ENCODE results near the gene FAM131B. TPM values are rescaled to one million over a fixed set of nuclear protein-coding genes. Genes with fewer than 3 reads are reported as not detected.

Gene FAM131B
- total RNA-seq, 4 donors from 2014 or later: 0.27 to 1.4 (median 0.42) TPM; not detected in 1

DNA sequence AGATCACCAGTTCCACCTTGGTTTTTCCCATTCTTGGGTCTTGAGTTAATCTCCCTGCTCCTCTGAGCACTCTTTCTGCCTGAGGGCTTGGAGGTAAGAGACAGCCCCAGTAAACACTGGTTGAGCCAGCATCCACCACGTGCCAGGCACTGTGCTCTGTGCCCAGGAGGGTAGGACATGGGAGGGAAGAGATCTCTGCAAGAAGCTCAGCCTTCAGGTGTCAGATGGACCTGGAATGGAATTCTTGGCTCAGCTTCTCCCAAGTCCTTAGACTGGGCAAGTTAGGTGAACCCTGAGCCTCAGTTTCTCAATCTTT is 21.1 kb upstream of the FAM131B start:
- no peak for TF ChIP-seq POLR2A (IDR thresholded peaks at IDR 0.05)
- TF ChIP-seq, protein P1, sequence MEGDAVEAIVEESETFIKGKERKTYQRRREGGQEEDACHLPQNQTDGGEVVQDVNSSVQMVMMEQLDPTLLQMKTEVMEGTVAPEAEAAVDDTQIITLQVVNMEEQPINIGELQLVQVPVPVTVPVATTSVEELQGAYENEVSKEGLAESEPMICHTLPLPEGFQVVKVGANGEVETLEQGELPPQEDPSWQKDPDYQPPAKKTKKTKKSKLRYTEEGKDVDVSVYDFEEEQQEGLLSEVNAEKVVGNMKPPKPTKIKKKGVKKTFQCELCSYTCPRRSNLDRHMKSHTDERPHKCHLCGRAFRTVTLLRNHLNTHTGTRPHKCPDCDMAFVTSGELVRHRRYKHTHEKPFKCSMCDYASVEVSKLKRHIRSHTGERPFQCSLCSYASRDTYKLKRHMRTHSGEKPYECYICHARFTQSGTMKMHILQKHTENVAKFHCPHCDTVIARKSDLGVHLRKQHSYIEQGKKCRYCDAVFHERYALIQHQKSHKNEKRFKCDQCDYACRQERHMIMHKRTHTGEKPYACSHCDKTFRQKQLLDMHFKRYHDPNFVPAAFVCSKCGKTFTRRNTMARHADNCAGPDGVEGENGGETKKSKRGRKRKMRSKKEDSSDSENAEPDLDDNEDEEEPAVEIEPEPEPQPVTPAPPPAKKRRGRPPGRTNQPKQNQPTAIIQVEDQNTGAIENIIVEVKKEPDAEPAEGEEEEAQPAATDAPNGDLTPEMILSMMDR (IDR thresholded peaks at IDR 0.05): no peak
- intact Hi-C loops (cut with DNase I; ENCODE audit: low total_unique reads): no loop called here
- peak in 1 of 2 donors; percentile 80 for DNase-seq (ENCODE audit: low spot score in 2 of 2)
- WGBS, 2 donors: 30 to 40% methylated on average over 1 of the region's 1 CpG
- no peak overlapping the region for H3K4me3 ChIP-seq (ENCODE audit: low read depth, poor library complexity, severe bottlenecking)

GRCh38 chr7:143382791-143383641 is 20.5 kb upstream of the FAM131B start:
- H3K4me3 ChIP-seq (ENCODE audit: low read depth, poor library complexity, severe bottlenecking): peak overlapping the region; percentile 89
- intact Hi-C loops (cut with DNase I; ENCODE audit: low total_unique reads): no loop called here
- peak in 1 of 2 donors; percentile 87 for DNase-seq (ENCODE audit: low spot score in 2 of 2)
- TF ChIP-seq, protein P1 (IDR thresholded peaks at IDR 0.05): no peak
- no peak for TF ChIP-seq POLR2A (IDR thresholded peaks at IDR 0.05)
- WGBS, 2 donors: 73 to 78% methylated on average over 15 of the region's 15 CpGs

DNA sequence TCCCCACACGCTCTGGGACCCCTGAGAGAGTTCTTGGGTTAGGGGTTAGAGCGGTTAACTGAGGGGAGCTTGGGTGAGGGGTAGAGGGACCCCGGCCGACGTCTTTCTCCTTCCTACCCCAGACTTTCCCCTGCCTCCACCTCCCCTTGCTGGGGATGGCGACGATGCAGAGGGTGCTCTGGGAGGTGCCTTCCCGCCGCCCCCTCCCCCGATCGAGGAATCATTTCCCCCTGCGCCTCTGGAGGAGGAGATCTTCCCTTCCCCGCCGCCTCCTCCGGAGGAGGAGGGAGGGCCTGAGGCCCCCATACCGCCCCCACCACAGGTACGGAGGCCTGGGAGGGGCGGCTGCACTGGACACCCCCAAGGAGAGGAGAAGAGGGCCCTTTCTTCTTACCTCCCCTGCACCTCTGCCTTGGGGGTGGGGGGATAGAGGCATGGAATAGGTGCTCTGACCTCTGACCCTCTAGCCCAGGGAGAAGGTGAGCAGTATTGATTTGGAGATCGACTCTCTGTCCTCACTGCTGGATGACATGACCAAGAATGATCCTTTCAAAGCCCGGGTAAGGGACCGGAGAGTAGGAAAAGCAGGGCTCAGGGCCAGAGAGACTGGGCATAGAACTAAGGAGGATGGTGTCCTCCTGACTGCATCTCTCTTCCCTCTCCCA is 19.7 kb upstream of the FAM131B start:
- intact Hi-C loops (cut with DNase I; ENCODE audit: low total_unique reads): no loop called here
- peak overlapping the region; percentile 89 for H3K4me3 ChIP-seq (ENCODE audit: low read depth, poor library complexity, severe bottlenecking)
- 20 to 28% methylated on average over 9 to 15 of the region's 21 CpGs for WGBS, 2 donors
- TF ChIP-seq, protein P1 (IDR thresholded peaks at IDR 0.05): no peak
- no peak for TF ChIP-seq POLR2A (IDR thresholded peaks at IDR 0.05)
- DNase-seq (ENCODE audit: low spot score in 2 of 2): peak in 1 of 2 donors; percentile 84

DNA sequence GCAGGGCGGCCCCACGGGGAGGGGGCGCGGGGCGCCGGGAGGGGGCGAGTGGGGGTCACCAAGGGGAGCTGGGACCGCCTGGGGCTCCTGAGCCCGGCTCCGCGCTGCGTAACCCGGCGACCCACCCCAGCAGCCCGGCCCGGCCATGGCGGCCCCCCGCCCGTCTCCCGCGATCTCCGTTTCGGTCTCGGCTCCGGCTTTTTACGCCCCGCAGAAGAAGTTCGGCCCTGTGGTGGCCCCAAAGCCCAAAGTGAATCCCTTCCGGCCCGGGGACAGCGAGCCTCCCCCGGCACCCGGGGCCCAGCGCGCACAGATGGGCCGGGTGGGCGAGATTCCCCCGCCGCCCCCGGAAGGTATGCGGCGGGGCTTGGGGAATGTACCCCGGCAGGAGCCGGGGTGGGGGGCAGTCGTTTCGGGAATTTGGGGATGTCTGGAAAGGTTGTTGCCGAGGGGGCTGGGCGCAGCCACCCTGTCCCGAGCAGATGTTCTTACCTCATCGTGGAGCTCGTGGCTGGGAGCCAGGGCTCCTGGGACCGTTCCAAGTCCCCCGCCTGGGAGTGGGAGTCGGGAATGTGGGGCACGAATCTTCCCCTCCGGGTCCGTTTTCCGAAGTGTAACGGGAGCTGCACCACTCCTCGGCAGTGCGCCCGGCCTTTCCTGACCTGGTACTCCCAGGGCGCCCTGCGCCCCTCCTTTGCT is 19.1 kb upstream of the FAM131B start:
- H3K4me3 ChIP-seq (ENCODE audit: low read depth, poor library complexity, severe bottlenecking): peak overlapping the region; percentile 89
- no peak for TF ChIP-seq POLR2A (IDR thresholded peaks at IDR 0.05)
- DNase-seq (ENCODE audit: low spot score in 2 of 2): peak; percentile 74 to 96
- WGBS, 2 donors: 0 to 1% methylated on average over 44 to 48 of the region's 64 CpGs
- intact Hi-C loops (cut with DNase I; ENCODE audit: low total_unique reads): no loop called here

- intact Hi-C loops (cut with DNase I; ENCODE audit: low total_unique reads): no loop called here
- WGBS, 2 donors: 1% methylated on average over 23 to 36 of the region's 72 CpGs
Measured at GRCh38 chr7:143380646-143381426, 18.3 kb upstream of the FAM131B start, which contains the start of gene ZYX. Gene ZYX, plus strand, starts transcription at chr7:143381345. Its CDS starts 227 bp downstream, at chr7:143381572.

More at GRCh38 chr7:143380646-143381426, 18.3 kb upstream of the FAM131B start, which contains the start of gene ZYX:
- peak; percentile 93 to 99 for DNase-seq (ENCODE audit: low spot score in 2 of 2)
- TF ChIP-seq, protein P1 (IDR thresholded peaks at IDR 0.05): no peak
- TF ChIP-seq POLR2A (IDR thresholded peaks at IDR 0.05): peak in 1 of 2 donors; percentile 74
- H3K4me3 ChIP-seq (ENCODE audit: low read depth, poor library complexity, severe bottlenecking): peak within 1 kb of the TSS; percentile 89

All from lower leg skin (tissue), 4 donors.